OCI-LY1 (cell line): ENCODE data around the gene PRTN3.
"Not testable (repeated sequence)": the region's sequence is repeated elsewhere in the genome, so short reads cannot be mapped to it uniquely, and the experiment has no call there.

Source experiments
- H2AFZ ChIP-seq: fragments of 200-600 bp; sonication (generic), shearing (Covaris generic); 2 replicates; pipeline ENCODE4 v1.6.0; 2014; ENCODE audit warnings: antibody characterized with exemption, mild to moderate bottlenecking, low read length
- H3F3A ChIP-seq: fragments of 200-600 bp; sonication (generic), shearing (Covaris generic); 2 replicates; pipeline ENCODE4 v1.6.0; 2014; ENCODE audit warnings: mild to moderate bottlenecking, antibody characterized with exemption, low read length, moderate library complexity; ENCODE audit not compliant: insufficient read depth
- H3K27ac ChIP-seq: fragments of 200-600 bp; sonication (generic); 2 replicates; pipeline ENCODE4 v1.5.1; 2014; ENCODE audit warnings: low read length, mixed run types, mild to moderate bottlenecking, low read depth; ENCODE audit not compliant: poor library complexity, severe bottlenecking
- H3K27me3 ChIP-seq: fragments of 200-600 bp; sonication (generic); 2 replicates; pipeline ENCODE4 v1.6.0; 2014; ENCODE audit warnings: antibody characterized with exemption, mild to moderate bottlenecking, low read length, moderate library complexity; ENCODE audit not compliant: insufficient read depth
- H3K36me3 ChIP-seq: fragments of 200-600 bp; sonication (generic); 2 replicates; pipeline ENCODE4 v1.6.1; 2014; ENCODE audit warnings: mild to moderate bottlenecking, antibody characterized with exemption, low read length, moderate library complexity, mixed read lengths; ENCODE audit not compliant: insufficient read depth
- H3K4me1 ChIP-seq: fragments of 200-600 bp; sonication (generic); 2 replicates; pipeline ENCODE4 v1.5.1; 2014; ENCODE audit warnings: mild to moderate bottlenecking, low read length, moderate library complexity; ENCODE audit not compliant: insufficient read depth, severe bottlenecking
- H3K4me2 ChIP-seq: fragments of 200-600 bp; sonication (generic), shearing (Covaris generic); 2 replicates; pipeline ENCODE4 v1.6.1; 2014; ENCODE audit warnings: low read length
- H3K4me3 ChIP-seq: fragments of 200-600 bp; sonication (generic); 2 replicates; pipeline ENCODE4 v1.5.1; 2014; ENCODE audit warnings: low read length, low read depth, mild to moderate bottlenecking, mixed read lengths; ENCODE audit not compliant: poor library complexity, severe bottlenecking
- H3K79me2 ChIP-seq: fragments of 200-600 bp; shearing (Covaris generic); 2 replicates; pipeline ENCODE4 v1.6.1; 2016; ENCODE audit warnings: mixed run types, low read length, mixed read lengths; ENCODE audit not compliant: insufficient read depth
- H3K9ac ChIP-seq: fragments of 200-600 bp; sonication (generic), shearing (Covaris generic); 2 replicates; pipeline ENCODE4 v1.6.1; 2014; ENCODE audit warnings: mild to moderate bottlenecking, low read length, mixed read lengths
- H3K9me2 ChIP-seq: fragments of 200-600 bp; sonication (generic), shearing (Covaris generic); 2 replicates; pipeline ENCODE4 v1.6.1; 2014; ENCODE audit warnings: low read depth, mild to moderate bottlenecking, low read length, mixed read lengths
- H3K9me3 ChIP-seq: fragments of 200-600 bp; shearing (Covaris generic); 2 replicates; pipeline ENCODE4 v1.6.1; 2014; ENCODE audit warnings: low read length, mixed read lengths
- H4K20me1 ChIP-seq: fragments of 200-600 bp; sonication (generic), shearing (Covaris generic); 2 replicates; pipeline ENCODE4 v1.6.0; 2016; ENCODE audit warnings: mild to moderate bottlenecking, low read length; ENCODE audit not compliant: insufficient read depth
- EZH2 ChIP-seq: fragments of 200-600 bp; sonication (generic), shearing (Covaris generic); IDR thresholded peaks from 2 replicates; pipeline ENCODE4 v1.8.0; 2017; ENCODE audit warnings: borderline replicate concordance, mixed run types, mild to moderate bottlenecking, antibody characterized with exemption, low read length, moderate library complexity, mixed read lengths
- TF ChIP-seq, protein P1 (sequence below): fragments of 200-600 bp; sonication (generic), shearing (Covaris generic); IDR thresholded peaks from 2 replicates; pipeline ENCODE4 v1.5.1; 2017; ENCODE audit warnings: mild to moderate bottlenecking, antibody characterized with exemption, low read length, moderate library complexity, mixed read lengths

PRTN3 gene

DNA sequence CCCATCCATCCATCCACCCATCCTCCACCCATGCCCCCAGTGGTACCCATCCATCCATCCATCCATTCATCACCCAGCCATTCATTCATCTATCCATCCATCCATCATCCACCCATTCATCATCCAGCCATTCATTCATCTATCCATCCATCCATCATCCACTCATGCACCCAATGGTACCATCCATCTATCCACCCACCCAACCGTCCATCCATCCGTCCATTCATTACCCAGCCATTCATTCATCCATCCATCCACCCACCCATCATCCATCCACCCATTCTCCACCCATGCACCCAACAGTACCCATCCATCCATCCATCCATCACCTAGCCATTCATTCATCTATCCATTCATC, 24.3 kb upstream of the PRTN3 start:
- no peak overlapping the region for H3K9ac ChIP-seq
- no peak overlapping the region for H3K4me2 ChIP-seq
- no peak overlapping the region for H2AFZ ChIP-seq
- H3K79me2 ChIP-seq = no peaks in the 10 kb centered on the region
- H3K27me3 ChIP-seq = no peaks in the 10 kb centered on the region
- no peaks in the 10 kb centered on the region for H3K4me1 ChIP-seq
- H3K9me2 ChIP-seq = no peaks in the 10 kb centered on the region
- H3K9me3 ChIP-seq = no peaks in the 10 kb centered on the region
- H3F3A ChIP-seq = no peaks in the 10 kb centered on the region; the same call in 1 of the 2 replicates
- peaks cover 20% of the 10 kb centered on the region for H3K36me3 ChIP-seq
- TF ChIP-seq, protein P1, sequence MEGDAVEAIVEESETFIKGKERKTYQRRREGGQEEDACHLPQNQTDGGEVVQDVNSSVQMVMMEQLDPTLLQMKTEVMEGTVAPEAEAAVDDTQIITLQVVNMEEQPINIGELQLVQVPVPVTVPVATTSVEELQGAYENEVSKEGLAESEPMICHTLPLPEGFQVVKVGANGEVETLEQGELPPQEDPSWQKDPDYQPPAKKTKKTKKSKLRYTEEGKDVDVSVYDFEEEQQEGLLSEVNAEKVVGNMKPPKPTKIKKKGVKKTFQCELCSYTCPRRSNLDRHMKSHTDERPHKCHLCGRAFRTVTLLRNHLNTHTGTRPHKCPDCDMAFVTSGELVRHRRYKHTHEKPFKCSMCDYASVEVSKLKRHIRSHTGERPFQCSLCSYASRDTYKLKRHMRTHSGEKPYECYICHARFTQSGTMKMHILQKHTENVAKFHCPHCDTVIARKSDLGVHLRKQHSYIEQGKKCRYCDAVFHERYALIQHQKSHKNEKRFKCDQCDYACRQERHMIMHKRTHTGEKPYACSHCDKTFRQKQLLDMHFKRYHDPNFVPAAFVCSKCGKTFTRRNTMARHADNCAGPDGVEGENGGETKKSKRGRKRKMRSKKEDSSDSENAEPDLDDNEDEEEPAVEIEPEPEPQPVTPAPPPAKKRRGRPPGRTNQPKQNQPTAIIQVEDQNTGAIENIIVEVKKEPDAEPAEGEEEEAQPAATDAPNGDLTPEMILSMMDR = no peak
- TF ChIP-seq EZH2 = no peak
- no peak overlapping the region for H3K27ac ChIP-seq
- no peak overlapping the region for H3K4me3 ChIP-seq
- H4K20me1 ChIP-seq = no peaks in the 10 kb centered on the region

DNA sequence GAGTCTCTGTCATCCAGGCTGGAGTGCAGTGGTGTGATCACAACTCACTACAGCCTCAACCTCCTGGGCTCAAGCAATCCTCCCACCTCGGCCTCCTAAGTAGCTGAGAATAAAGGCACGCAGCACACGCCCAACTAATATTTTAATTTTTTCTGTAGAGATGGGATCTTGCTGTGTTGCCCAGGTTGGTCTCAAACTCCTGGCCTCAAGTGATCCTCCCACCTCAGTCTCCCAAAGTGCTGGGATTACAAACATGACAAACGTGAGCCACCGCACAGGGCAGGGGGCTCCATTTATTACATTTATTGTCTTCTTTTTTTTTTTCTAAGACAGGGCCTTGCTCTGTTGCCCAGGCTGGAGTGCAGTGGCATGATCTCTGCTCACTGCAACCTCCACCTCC, 20.6 kb upstream of the PRTN3 start:
- not testable (repeated sequence) for H3K4me2 ChIP-seq, H3K27ac ChIP-seq, H4K20me1 ChIP-seq, H2AFZ ChIP-seq, H3K36me3 ChIP-seq, H3K4me1 ChIP-seq, H3K4me3 ChIP-seq, H3K9me2 ChIP-seq, H3K79me2 ChIP-seq, H3K9me3 ChIP-seq, H3F3A ChIP-seq, H3K27me3 ChIP-seq, H3K9ac ChIP-seq

DNA sequence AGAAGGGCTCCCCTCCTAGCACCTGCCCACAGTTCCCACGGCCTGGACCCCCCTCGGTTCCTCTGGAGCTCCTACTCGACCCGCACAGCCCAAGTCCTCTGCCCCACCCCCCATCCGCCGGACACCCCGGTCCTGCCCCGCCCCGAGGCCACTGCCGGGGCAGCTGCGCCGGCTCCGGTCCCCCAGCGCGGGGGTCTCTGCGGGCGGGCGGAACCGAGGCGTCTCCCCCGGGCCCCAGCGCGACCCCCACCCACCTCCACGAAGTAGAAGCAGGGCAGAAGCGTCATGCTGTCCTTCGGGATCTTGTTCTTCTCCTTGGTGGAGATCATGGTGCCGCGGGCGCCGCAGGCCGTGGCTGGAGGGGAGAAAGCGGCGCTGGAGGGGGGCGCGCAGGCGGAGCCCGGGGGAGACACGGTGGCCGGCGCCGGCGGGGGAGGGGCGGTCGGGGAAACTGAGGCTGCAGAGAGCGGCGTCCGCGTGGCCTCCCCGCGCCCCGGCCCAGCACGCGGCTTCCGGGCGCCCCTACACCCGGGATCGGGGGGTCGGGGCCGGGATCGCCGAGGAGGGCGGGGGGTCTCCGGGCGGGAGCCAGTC, 19.5 kb upstream of the PRTN3 start:
- no peaks in the 10 kb centered on the region for H3F3A ChIP-seq
- H3K4me2 ChIP-seq = no peak overlapping the region
- peaks cover 4% of the 10 kb centered on the region; the same call in 1 of the 2 replicates for H3K27me3 ChIP-seq
- H3K9me3 ChIP-seq = no peaks in the 10 kb centered on the region
- H4K20me1 ChIP-seq = no peaks in the 10 kb centered on the region
- H3K4me3 ChIP-seq = no peak overlapping the region
- no peaks in the 10 kb centered on the region for H3K36me3 ChIP-seq
- no peak overlapping the region for H3K9ac ChIP-seq
- H3K4me1 ChIP-seq = no peaks in the 10 kb centered on the region
- no peak overlapping the region for H3K27ac ChIP-seq
- no peaks in the 10 kb centered on the region for H3K9me2 ChIP-seq
- no peaks in the 10 kb centered on the region for H3K79me2 ChIP-seq
- no peak overlapping the region for H2AFZ ChIP-seq
- TF ChIP-seq, protein P1 = no peak
- TF ChIP-seq EZH2 = no peak

DNA sequence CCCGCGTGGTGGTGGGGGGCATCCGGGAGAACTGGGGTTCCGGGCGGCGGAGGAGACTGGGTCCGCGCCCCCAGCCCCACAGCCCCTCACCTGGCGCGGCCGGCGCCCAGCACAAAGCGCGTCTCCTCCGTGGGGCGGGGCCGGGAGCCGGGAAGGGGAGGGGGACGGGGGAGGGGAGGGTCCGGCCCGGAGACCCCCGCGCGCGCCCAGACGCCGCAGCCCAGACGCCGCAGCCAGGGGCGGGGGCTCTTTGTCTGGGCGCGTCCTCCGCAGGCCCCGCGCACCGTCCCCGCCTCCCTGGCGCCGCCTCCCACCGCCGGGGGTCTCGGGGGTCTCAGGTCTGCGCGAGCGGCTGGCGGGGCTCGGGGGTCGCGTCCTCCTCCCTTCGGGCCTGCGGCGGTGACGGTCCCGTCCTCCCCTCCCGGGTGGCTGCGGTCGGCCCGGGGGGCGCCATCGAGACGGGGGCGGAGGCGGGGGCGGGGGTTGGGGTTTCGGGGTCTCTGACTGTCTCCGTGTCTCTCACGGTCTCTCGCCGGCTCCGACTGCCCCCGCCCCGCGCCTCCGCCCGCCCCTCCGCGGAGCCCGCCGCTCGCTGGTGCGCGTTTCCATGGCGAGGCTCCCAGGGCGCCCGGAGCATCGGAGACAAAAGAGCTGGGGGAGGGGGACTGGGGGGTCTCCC, 18.8 kb upstream of the PRTN3 start, which contains the start of gene PLPPR3:
Gene PLPPR3, minus strand, starts transcription at position 131 of the 679 bp plus-strand sequence. CDS start 396 bp downstream, outside the sequence.
- H3K4me2 ChIP-seq = no peak within 1 kb of the TSS
- H2AFZ ChIP-seq = no peak within 1 kb of the TSS
- H3K36me3 ChIP-seq = no peaks in the 10 kb centered on the region
- H4K20me1 ChIP-seq = no peaks in the 10 kb centered on the region
- no peaks in the 10 kb centered on the region for H3K79me2 ChIP-seq
- no peaks in the 10 kb centered on the region for H3F3A ChIP-seq
- H3K27ac ChIP-seq = no peak within 1 kb of the TSS
- TF ChIP-seq, protein P1 = no peak
- TF ChIP-seq EZH2 = no peak
- peaks cover 4% of the 10 kb centered on the region; the same call in 1 of the 2 replicates for H3K27me3 ChIP-seq
- H3K4me3 ChIP-seq = no peak within 1 kb of the TSS
- H3K9me2 ChIP-seq = no peaks in the 10 kb centered on the region
- no peaks in the 10 kb centered on the region for H3K4me1 ChIP-seq
- H3K9ac ChIP-seq = no peak within 1 kb of the TSS
- H3K9me3 ChIP-seq = no peaks in the 10 kb centered on the region
